Tibial artery (tissue), 4 donors: ENCODE measurements around the gene MPI.

Experiments
- DNase-seq, 2 donors: peaks; one replicate each; pipeline ENCODE4 v3.0.0-alpha.2; 2019
- H3K27ac ChIP-seq, 2 donors: fragments of 200-600 bp; sonication (generic) in 1 of 2; 1 replicate in 1 of 2; 2 replicates in 1 of 2; pipeline ENCODE4 v1.5.1; 2018 to 2019; ENCODE audit warnings: mild to moderate bottlenecking in 1 of 2
- H3K27me3 ChIP-seq, 2 donors: fragments of 200-600 bp; sonication (generic) in 1 of 2; one replicate each; pipeline versions ENCODE4 v1.5.1 to v1.6.0; 2016 to 2019
- H3K36me3 ChIP-seq, 3 donors: fragments of 200-600 bp; sonication (generic) in 2 of 3; one replicate each; pipeline ENCODE4 v1.5.1; 2016 to 2019; ENCODE audit warnings: mild to moderate bottlenecking in 2 of 3
- H3K4me1 ChIP-seq, 4 donors: fragments of 200-600 bp; sonication (generic) in 2 of 4; 1 replicate in 3 of 4; 2 replicates in 1 of 4; pipeline ENCODE4 v1.5.1; 2016 to 2019
- H3K4me3 ChIP-seq, 2 donors: fragments of 200-600 bp; sonication (generic) in 1 of 2; 1 replicate in 1 of 2; 2 replicates in 1 of 2; pipeline ENCODE4 v1.5.1; 2018 to 2019; ENCODE audit warnings: mild to moderate bottlenecking in 2 of 2
- H3K9me3 ChIP-seq, 3 donors: fragments of 200-600 bp; sonication (generic) in 1 of 3; one replicate each; pipeline ENCODE4 v1.5.1; 2016 to 2019
- intact Hi-C: fragments of 100-400 bp; cut with DNase I; formaldehyde crosslinking; loops from one replicate; pipeline ENCODE4 v1.15.0; 2023; ENCODE audit warnings: low total_unique reads
- TF ChIP-seq, protein P1 (sequence below), 2 experiments: fragments of 200-600 bp in 1 of 2; fragments of 450-650 bp in 1 of 2; IDR thresholded peaks; one replicate each; pipeline ENCODE4 v1.5.1; 2017 to 2019; ENCODE audit warnings: antibody characterized with exemption in 2 of 2, mild to moderate bottlenecking in 1 of 2, moderate library complexity in 1 of 2

The MPI gene

GRCh38 chr15:74856537-74856936, 33.3 kb upstream of the MPI start:
- TF ChIP-seq, protein P1, sequence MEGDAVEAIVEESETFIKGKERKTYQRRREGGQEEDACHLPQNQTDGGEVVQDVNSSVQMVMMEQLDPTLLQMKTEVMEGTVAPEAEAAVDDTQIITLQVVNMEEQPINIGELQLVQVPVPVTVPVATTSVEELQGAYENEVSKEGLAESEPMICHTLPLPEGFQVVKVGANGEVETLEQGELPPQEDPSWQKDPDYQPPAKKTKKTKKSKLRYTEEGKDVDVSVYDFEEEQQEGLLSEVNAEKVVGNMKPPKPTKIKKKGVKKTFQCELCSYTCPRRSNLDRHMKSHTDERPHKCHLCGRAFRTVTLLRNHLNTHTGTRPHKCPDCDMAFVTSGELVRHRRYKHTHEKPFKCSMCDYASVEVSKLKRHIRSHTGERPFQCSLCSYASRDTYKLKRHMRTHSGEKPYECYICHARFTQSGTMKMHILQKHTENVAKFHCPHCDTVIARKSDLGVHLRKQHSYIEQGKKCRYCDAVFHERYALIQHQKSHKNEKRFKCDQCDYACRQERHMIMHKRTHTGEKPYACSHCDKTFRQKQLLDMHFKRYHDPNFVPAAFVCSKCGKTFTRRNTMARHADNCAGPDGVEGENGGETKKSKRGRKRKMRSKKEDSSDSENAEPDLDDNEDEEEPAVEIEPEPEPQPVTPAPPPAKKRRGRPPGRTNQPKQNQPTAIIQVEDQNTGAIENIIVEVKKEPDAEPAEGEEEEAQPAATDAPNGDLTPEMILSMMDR (IDR thresholded peaks at IDR 0.05): no peak
- H3K4me1 ChIP-seq: peaks cover 0 to 11% (median 7%) of the 10 kb centered on the region in 4 donors
- peaks cover 26 to 29% (median 29%) of the 10 kb centered on the region in 3 donors for H3K36me3 ChIP-seq

GRCh38 chr15:74857082-74857655, 32.7 kb upstream of the MPI start:
- H3K27me3 ChIP-seq: no peaks in the 10 kb centered on the region
- no peak overlapping the region for H3K27ac ChIP-seq
- H3K9me3 ChIP-seq: no peaks in the 10 kb centered on the region
- H3K4me1 ChIP-seq: peaks cover 0 to 11% (median 7%) of the 10 kb centered on the region in 4 donors
- intact Hi-C loops: no loop called here
- no peak for DNase-seq
- TF ChIP-seq, protein P1 (IDR thresholded peaks at IDR 0.05): no peak
- no peak overlapping the region for H3K4me3 ChIP-seq
- peaks cover 20 to 23% (median 22%) of the 10 kb centered on the region in 3 donors for H3K36me3 ChIP-seq

More at GRCh38 chr15:74856537-74856936, 33.3 kb upstream of the MPI start:
- no peak overlapping the region for H3K4me3 ChIP-seq
- no peaks in the 10 kb centered on the region for H3K9me3 ChIP-seq
- intact Hi-C loops: no loop called here
- no peaks in the 10 kb centered on the region for H3K27me3 ChIP-seq
- H3K27ac ChIP-seq: no peak overlapping the region
- no peak for DNase-seq

DNA sequence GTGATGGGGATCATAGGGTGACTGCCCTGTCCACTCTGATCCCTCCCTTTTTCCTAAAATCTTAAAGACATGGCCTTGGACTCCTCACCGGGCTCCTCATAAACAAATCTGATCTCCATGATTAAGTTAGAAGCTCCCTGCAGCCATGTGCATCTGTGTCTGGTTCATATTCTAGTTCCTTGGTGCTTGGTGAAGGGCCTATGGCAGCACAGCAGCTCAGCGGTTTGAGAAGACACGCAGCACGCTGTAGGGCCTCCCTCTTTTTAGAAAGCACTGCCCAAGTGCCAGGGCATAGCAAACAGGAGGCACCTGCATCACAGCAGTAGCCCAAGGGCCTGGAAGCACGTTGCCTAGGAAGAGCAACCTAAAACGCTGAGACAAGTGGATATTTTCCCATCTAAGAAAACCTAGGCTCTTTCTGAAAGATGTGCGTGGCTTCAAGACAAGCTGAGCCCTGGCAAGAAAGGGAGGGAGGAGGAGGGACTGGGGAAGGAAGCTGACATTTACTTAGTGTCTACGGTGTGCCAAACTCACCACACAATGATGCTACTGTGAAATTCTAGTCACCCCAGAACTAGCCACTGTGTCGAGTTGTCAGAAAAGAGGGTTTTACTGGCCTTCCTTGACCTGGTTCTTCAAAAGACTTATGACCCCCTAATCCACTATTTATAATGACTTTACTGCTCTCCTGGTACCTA, 32.0 kb upstream of the MPI start:
- H3K4me3 ChIP-seq: no peak overlapping the region
- H3K36me3 ChIP-seq: peaks cover 13 to 16% (median 16%) of the 10 kb centered on the region in 3 donors
- H3K27ac ChIP-seq: no peak overlapping the region
- TF ChIP-seq, protein P1 (IDR thresholded peaks at IDR 0.05): no peak
- H3K4me1 ChIP-seq: peaks cover 0 to 11% (median 7%) of the 10 kb centered on the region in 4 donors
- intact Hi-C loops: no loop called here
- no peaks in the 10 kb centered on the region for H3K27me3 ChIP-seq
- DNase-seq: no peak
- no peaks in the 10 kb centered on the region for H3K9me3 ChIP-seq

GRCh38 chr15:74858369-74858740, 31.5 kb upstream of the MPI start:
- Histone ChIP-seq H3K4me1 (peaks cover 0 to 12% (median 7%) of the 10 kb centered on the region in 4 donors), H3K9me3 (no peaks in the 10 kb centered on the region), H3K36me3 (peaks cover 8 to 11% (median 10%) of the 10 kb centered on the region in 3 donors), H3K27ac (no peak overlapping the region), H3K27me3 (no peaks in the 10 kb centered on the region), H3K4me3 (no peak overlapping the region)
- intact Hi-C loops: no loop called here
- no peak for DNase-seq
- TF ChIP-seq, protein P1 (IDR thresholded peaks at IDR 0.05): no peak

DNA sequence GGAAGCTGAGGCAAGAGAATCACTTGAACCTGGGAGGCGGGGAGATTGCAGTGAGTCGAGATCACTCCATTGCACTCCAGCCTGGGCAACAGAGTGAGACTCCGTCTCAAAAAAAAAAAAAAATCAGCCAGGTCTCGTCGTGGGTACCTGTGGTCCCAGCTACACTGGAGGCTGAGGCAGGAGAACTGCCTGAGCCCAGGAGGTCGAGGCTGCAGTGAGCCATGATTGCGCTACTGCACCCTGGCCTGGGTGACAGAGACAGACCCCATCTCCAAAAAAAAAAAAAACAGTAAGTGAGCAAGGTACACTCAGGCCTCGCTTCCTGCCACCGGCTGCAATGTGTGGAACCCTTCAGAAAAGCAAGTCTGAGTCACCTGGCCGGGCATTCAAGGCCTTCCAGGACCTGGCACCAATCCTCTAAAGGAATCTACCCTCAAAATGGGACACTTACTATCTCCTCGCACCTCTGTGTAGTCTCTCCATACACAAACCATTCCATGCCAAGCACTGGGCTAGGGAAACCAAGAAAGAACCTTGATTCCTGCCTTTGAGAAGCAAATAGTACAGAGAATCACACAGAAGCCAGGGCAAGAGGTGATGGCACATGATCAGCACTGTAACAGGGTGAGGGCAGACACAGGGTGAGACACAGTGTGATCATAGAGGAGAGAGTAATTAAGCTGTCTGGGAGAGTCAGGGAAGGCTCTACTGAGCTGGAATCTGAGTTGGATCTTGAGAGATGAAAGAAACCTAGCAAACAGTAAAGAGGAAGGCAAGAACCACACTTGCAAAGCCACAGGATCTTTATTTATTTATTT, 26.4 kb upstream of the MPI start:
- no peak overlapping the region for H3K27ac ChIP-seq
- DNase-seq: no peak
- peaks cover 0 to 14% (median 0%) of the 10 kb centered on the region in 3 donors for H3K36me3 ChIP-seq
- H3K27me3 ChIP-seq: no peaks in the 10 kb centered on the region
- H3K4me3 ChIP-seq: no peak overlapping the region
- intact Hi-C loops: no loop called here
- TF ChIP-seq, protein P1 (IDR thresholded peaks at IDR 0.05): no peak
- no peaks in the 10 kb centered on the region for H3K9me3 ChIP-seq
- peaks cover 0 to 29% (median 12%) of the 10 kb centered on the region in 4 donors for H3K4me1 ChIP-seq
